ENCODE results near the gene EXOSC10. TPM values are rescaled to one million over a fixed set of nuclear protein-coding genes. Genes with fewer than 3 reads are reported as not detected.

The EXOSC10 gene
- total and polyA plus RNA-seq, 9 of the 15 experiments (the other 6 are each of a cell fraction or from before 2014, with no cell fraction given), result 23.4 to 150 (median 105) TPM

GRCh38 chr1:11055676-11056075, 44.0 kb downstream of the EXOSC10 start:
- no TSS peak for BruUV-seq (replicated peaks)
- Histone ChIP-seq H3K9me1 (ENCODE audit: control insufficient read depth, insufficient read depth, low read length) (peaks cover 4% of the 10 kb centered on the region), H3K4me3 (no peak overlapping the region), H3K9ac (ENCODE audit: insufficient read depth in 1 of 2, low read depth in 2 of 2, low read length in 2 of 2) (peak overlapping the region in 1 of 2 experiments; percentile 74; a peak in 1 of 4 replicates), H3K36me3 (ENCODE audit: control insufficient read depth, insufficient read depth, low read length) (peaks cover 42% of the 10 kb centered on the region; the same call in 2 of the 3 replicates), H4K20me1 (replicated peaks; ENCODE audit: control insufficient read depth, insufficient read depth, low read length) (peaks cover 14% of the 10 kb centered on the region), H2AFZ (ENCODE audit: low read depth, low read length) (no peak overlapping the region), H3K79me2 (ENCODE audit: control insufficient read depth, insufficient read depth, low read length) (peaks cover 28% of the 10 kb centered on the region), H3K9me3 (replicated peaks; ENCODE audit: control insufficient read depth, insufficient read depth, low read depth, low read length) (no peaks in the 10 kb centered on the region), H3K4me2 (ENCODE audit: insufficient read depth, low read length) (no peak overlapping the region), H3K27ac (ENCODE audit: extremely low read depth, low read depth, low read length) (no peak overlapping the region), H3K27me3 (ENCODE audit: control insufficient read depth in 2 of 2, insufficient read depth in 2 of 2, low read length in 2 of 2) (no peaks in the 10 kb centered on the region), H3K4me1 (replicated peaks in 1 of 2; ENCODE audit: control insufficient read depth in 2 of 2, insufficient read depth in 2 of 2, low read length in 2 of 2) (peaks cover 3 to 71% of the 10 kb centered on the region in 2 experiments; a peak in 3 of 5 replicates)
- intact Hi-C loops (cut with micrococcal nuclease) (no loop called here), in situ Hi-C loops (cut with MboI) (no loop called here)
- ATAC-seq (no peak), FAIRE-seq (no peak), DNase-seq (ENCODE audit: extremely low read depth in 1 of 4, low spot score in 3 of 4) (no peak)
- POLR2A ChIA-PET, result interaction anchor here (0.6 to 1.3 kb wide), 3 partner anchors 9 to 43 kb away, joined by 3 read pairs; partner anchors contain the start of genes EXOSC10 and MASP2
- CTCF ChIA-PET (ENCODE audit: low intra/inter-chr PET ratio), result interaction anchor here (0.6 kb wide), 1 partner anchor 360 kb away, joined by 3 read pairs; no protein-coding TSS in a partner anchor
- 93% methylated on average over 7 of the region's 12 CpGs for WGBS (ENCODE audit: insufficient coverage, low coverage, missing lambda C conversion rate)
- TF ChIP-seq POLR2G (IDR thresholded peaks at IDR 0.05; ENCODE audit: low read depth, low read length) (0 out of 2 replicates have a peak, but pooled peaks have one; percentile 44), ZBTB7A (IDR thresholded peaks at IDR 0.05; ENCODE audit: borderline replicate concordance, control insufficient read depth, low read depth, low read length) (no peak)

- no peak for FAIRE-seq
- POLR2A ChIA-PET, result interaction anchor here (0.6 kb wide), 1 partner anchor 16 kb away, joined by 4 read pairs; no protein-coding TSS in a partner anchor
Measured at GRCh38 chr1:11054666-11055065, 45.0 kb downstream of the EXOSC10 start.

More at GRCh38 chr1:11054666-11055065, 45.0 kb downstream of the EXOSC10 start:
- WGBS (ENCODE audit: insufficient coverage, low coverage, missing lambda C conversion rate), result 96% methylated on average over 16 of the region's 22 CpGs
- Histone ChIP-seq H3K9ac (ENCODE audit: insufficient read depth in 1 of 2, low read depth in 2 of 2, low read length in 2 of 2) (peak overlapping the region in 1 of 2 experiments; percentile 36; a peak in 1 of 4 replicates), H3K9me3 (replicated peaks; ENCODE audit: control insufficient read depth, insufficient read depth, low read depth, low read length) (no peaks in the 10 kb centered on the region), H3K27me3 (ENCODE audit: control insufficient read depth in 2 of 2, insufficient read depth in 2 of 2, low read length in 2 of 2) (no peaks in the 10 kb centered on the region), H2AFZ (ENCODE audit: low read depth, low read length) (no peak overlapping the region), H3K9me1 (ENCODE audit: control insufficient read depth, insufficient read depth, low read length) (peaks cover 4% of the 10 kb centered on the region), H3K4me3 (no peak overlapping the region), H3K79me2 (ENCODE audit: control insufficient read depth, insufficient read depth, low read length) (peaks cover 21% of the 10 kb centered on the region), H3K4me2 (ENCODE audit: insufficient read depth, low read length) (no peak overlapping the region), H3K4me1 (replicated peaks in 1 of 2; ENCODE audit: control insufficient read depth in 2 of 2, insufficient read depth in 2 of 2, low read length in 2 of 2) (peaks cover 3 to 67% of the 10 kb centered on the region in 2 experiments; a peak in 3 of 5 replicates), H3K27ac (ENCODE audit: extremely low read depth, low read depth, low read length) (no peak overlapping the region), H4K20me1 (replicated peaks; ENCODE audit: control insufficient read depth, insufficient read depth, low read length) (peaks cover 14% of the 10 kb centered on the region), H3K36me3 (ENCODE audit: control insufficient read depth, insufficient read depth, low read length) (peaks cover 42% of the 10 kb centered on the region; the same call in 2 of the 3 replicates)
- no TSS peak for BruUV-seq (replicated peaks)
- TF ChIP-seq SAFB (IDR thresholded peaks at IDR 0.05; ENCODE audit: borderline replicate concordance, low read depth, low read length) (no peak), RBFOX2 (IDR thresholded peaks at IDR 0.05; ENCODE audit: low read depth, low read length) (peak; percentile 26; the same call in 1 of the 2 replicates)
- TF ChIP-seq, protein P1, sequence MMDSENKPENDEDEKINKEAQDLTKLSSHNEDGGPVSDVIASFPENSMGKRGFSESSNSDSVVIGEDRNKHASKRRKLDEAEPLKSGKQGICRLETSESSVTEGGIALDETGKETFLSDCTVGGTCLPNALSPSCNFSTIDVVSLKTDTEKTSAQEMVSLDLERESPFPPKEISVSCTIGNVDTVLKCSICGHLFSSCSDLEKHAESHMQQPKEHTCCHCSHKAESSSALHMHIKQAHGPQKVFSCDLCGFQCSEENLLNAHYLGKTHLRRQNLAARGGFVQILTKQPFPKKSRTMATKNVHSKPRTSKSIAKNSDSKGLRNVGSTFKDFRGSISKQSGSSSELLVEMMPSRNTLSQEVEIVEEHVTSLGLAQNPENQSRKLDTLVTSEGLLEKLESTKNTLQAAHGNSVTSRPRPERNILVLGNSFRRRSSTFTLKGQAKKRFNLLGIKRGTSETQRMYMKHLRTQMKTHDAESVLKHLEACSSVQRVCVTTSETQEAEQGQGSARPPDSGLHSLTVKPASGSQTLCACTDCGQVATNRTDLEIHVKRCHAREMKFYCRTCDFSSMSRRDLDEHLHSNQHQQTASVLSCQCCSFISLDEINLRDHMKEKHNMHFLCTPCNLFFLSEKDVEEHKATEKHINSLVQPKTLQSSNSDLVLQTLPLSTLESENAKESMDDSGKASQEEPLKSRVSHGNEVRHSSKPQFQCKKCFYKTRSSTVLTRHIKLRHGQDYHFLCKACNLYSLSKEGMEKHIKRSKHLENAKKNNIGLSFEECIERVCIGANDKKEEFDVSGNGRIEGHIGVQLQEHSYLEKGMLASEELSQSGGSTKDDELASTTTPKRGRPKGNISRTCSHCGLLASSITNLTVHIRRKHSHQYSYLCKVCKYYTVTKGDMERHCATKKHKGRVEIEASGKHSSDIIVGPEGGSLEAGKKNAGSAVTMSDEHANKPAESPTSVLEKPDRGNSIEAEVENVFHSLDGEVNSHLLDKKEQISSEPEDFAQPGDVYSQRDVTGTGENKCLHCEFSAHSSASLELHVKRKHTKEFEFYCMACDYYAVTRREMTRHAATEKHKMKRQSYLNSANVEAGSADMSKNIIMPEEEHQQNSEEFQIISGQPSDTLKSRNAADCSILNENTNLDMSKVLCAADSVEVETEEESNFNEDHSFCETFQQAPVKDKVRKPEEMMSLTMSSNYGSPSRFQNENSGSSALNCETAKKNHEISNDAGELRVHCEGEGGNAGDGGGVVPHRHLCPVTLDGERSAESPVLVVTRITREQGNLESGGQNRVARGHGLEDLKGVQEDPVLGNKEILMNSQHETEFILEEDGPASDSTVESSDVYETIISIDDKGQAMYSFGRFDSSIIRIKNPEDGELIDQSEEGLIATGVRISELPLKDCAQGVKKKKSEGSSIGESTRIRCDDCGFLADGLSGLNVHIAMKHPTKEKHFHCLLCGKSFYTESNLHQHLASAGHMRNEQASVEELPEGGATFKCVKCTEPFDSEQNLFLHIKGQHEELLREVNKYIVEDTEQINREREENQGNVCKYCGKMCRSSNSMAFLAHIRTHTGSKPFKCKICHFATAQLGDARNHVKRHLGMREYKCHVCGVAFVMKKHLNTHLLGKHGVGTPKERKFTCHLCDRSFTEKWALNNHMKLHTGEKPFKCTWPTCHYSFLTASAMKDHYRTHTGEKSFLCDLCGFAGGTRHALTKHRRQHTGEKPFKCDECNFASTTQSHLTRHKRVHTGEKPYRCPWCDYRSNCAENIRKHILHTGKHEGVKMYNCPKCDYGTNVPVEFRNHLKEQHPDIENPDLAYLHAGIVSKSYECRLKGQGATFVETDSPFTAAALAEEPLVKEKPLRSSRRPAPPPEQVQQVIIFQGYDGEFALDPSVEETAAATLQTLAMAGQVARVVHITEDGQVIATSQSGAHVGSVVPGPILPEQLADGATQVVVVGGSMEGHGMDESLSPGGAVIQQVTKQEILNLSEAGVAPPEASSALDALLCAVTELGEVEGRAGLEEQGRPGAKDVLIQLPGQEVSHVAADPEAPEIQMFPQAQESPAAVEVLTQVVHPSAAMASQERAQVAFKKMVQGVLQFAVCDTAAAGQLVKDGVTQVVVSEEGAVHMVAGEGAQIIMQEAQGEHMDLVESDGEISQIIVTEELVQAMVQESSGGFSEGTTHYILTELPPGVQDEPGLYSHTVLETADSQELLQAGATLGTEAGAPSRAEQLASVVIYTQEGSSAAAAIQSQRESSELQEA (IDR thresholded peaks at IDR 0.05; ENCODE audit: low read depth), result no peak
- in situ Hi-C loops (cut with MboI) (no loop called here), intact Hi-C loops (cut with micrococcal nuclease) (no loop called here)
- DNase-seq (ENCODE audit: extremely low read depth in 1 of 4, low spot score in 3 of 4) (no peak), ATAC-seq (no peak)
- CTCF ChIA-PET (ENCODE audit: low intra/inter-chr PET ratio), result no interaction called here

All from K562 (cell line).